Measurements from ENCODE around the gene AKT2. TPM values are rescaled to one million over a fixed set of nuclear protein-coding genes. Genes with fewer than 3 reads are reported as not detected.

AKT2 gene
- total RNA-seq, 4 donors from 2014 or later: 88.0 to 387 (median 102) TPM

GRCh38 chr19:40198272-40198990 is 86.7 kb downstream of the AKT2 start:
- no peaks in the 10 kb centered on the region for H3K9me3 ChIP-seq
- ATAC-seq (no peak), DNase-seq (no peak)
- H3K27ac ChIP-seq: no peak overlapping the region
- intact Hi-C loops (cut with DNase I; ENCODE audit: low total_unique reads) (loop anchor here (10.0 kb wide), 1 partner anchor 204 kb away; the partner anchor contains the start of gene ZNF546), in situ Hi-C loops (cut with MboI; ENCODE audit: low sequenced_read_pairs in 4 of 4) (no loop called here)
- no peak for TF ChIP-seq CTCF (IDR thresholded peaks at IDR 0.05 in 4 of 5, conservative IDR thresholded peaks at IDR 0.05 in 1 of 5)
- no peak for TF ChIP-seq POLR2A (IDR thresholded peaks at IDR 0.05)
- H3K27me3 ChIP-seq: no peaks in the 10 kb centered on the region
- H3K4me3 ChIP-seq: no peak overlapping the region
- peaks cover 0 to 1% of the 10 kb centered on the region in 2 donors for H3K4me1 ChIP-seq
- H3K36me3 ChIP-seq: peaks cover 0 to 11% of the 10 kb centered on the region in 2 donors

- in situ Hi-C loops (cut with MboI; ENCODE audit: low sequenced_read_pairs in 4 of 4) (no loop called here), intact Hi-C loops (cut with DNase I; ENCODE audit: low total_unique reads) (loop anchor here (10.0 kb wide), 1 partner anchor 199 kb away; the partner anchor contains the start of gene ZNF546)
- no peaks in the 10 kb centered on the region for H3K9me3 ChIP-seq
- no peak overlapping the region for H3K4me3 ChIP-seq
- no peaks in the 10 kb centered on the region for H3K36me3 ChIP-seq
- DNase-seq (no peak), ATAC-seq (no peak)
- no peak overlapping the region for H3K27ac ChIP-seq
- H3K4me1 ChIP-seq: peaks cover 12 to 19% of the 10 kb centered on the region in 2 donors
- H3K27me3 ChIP-seq: no peaks in the 10 kb centered on the region
- no peak for TF ChIP-seq CTCF (IDR thresholded peaks at IDR 0.05 in 4 of 5, conservative IDR thresholded peaks at IDR 0.05 in 1 of 5)
- TF ChIP-seq POLR2A (IDR thresholded peaks at IDR 0.05): no peak
These were observed 91.6 kb downstream of the AKT2 start for GRCh38 chr19:40193587-40193849.

GRCh38 chr19:40192758-40193586 is 92.2 kb downstream of the AKT2 start:
- intact Hi-C loops (cut with DNase I; ENCODE audit: low total_unique reads): loop anchor here (10.0 kb wide), 1 partner anchor 198 kb away; the partner anchor contains the start of gene ZNF546

More at GRCh38 chr19:40192758-40193586, 92.2 kb downstream of the AKT2 start:
- H3K4me1 ChIP-seq: peaks cover 12 to 19% of the 10 kb centered on the region in 2 donors
- no peaks in the 10 kb centered on the region for H3K27me3 ChIP-seq
- TF ChIP-seq POLR2A (IDR thresholded peaks at IDR 0.05) (no peak), CTCF (IDR thresholded peaks at IDR 0.05 in 4 of 5, conservative IDR thresholded peaks at IDR 0.05 in 1 of 5) (no peak)
- no peaks in the 10 kb centered on the region for H3K9me3 ChIP-seq
- no peak overlapping the region for H3K27ac ChIP-seq
- H3K36me3 ChIP-seq: no peaks in the 10 kb centered on the region
- in situ Hi-C loops (cut with MboI; ENCODE audit: low sequenced_read_pairs in 4 of 4): no loop called here
- ATAC-seq: no peak
- DNase-seq: no peak
- peak overlapping the region; percentile 92 to 100 (median 98) for H3K4me3 ChIP-seq

Measured in gastrocnemius medialis (tissue), 4 donors.